Peyer's patch (tissue), 4 donors: ENCODE measurements around the gene GRIK4. TPM values are rescaled to one million over a fixed set of nuclear protein-coding genes. Genes with fewer than 3 reads are reported as not detected.

Experiments
- DNase-seq, 3 donors: peaks; one replicate each; pipeline ENCODE4 v3.0.0-alpha.2; 2017 to 2019
- H3K27ac ChIP-seq, 4 donors: fragments of 200-600 bp; sonication (generic); one replicate each; pipeline ENCODE4 v1.5.1; 2016 to 2019
- H3K27me3 ChIP-seq, 2 donors: fragments of 200-600 bp; sonication (generic); one replicate each; pipeline ENCODE4 v1.5.1; 2019
- H3K36me3 ChIP-seq, 3 donors: fragments of 200-600 bp; sonication (generic); one replicate each; pipeline ENCODE4 v1.5.1; 2016 to 2019
- H3K4me1 ChIP-seq, 4 donors: fragments of 200-600 bp; sonication (generic); one replicate each; pipeline ENCODE4 v1.5.1; 2016 to 2019
- H3K4me3 ChIP-seq, 4 donors: fragments of 200-600 bp; sonication (generic); 1 replicate in 3 of 4; 2 replicates in 1 of 4; pipeline ENCODE4 v1.5.1; 2016 to 2019; ENCODE audit warnings: mild to moderate bottlenecking in 1 of 4
- H3K9me3 ChIP-seq, 4 donors: fragments of 200-600 bp; sonication (generic); one replicate each; pipeline ENCODE4 v1.5.1; 2016 to 2019; ENCODE audit warnings: mild to moderate bottlenecking in 1 of 4
- CTCF ChIP-seq, 6 experiments: fragments of 450-650 bp in 4 of 6; fragments of 200-600 bp in 2 of 6; sonication (generic) in 1 of 6; IDR thresholded peaks; one replicate each; pipeline ENCODE4 v1.5.1; 2017 to 2019; ENCODE audit warnings: antibody characterized with exemption in 6 of 6, mild to moderate bottlenecking in 3 of 6, moderate library complexity in 1 of 6
- POLR2A ChIP-seq, 2 donors: fragments of 450-650 bp; IDR thresholded peaks; one replicate each; pipeline ENCODE4 v1.5.1; 2017; ENCODE audit warnings: antibody characterized with exemption in 2 of 2, mild to moderate bottlenecking in 2 of 2, moderate library complexity in 2 of 2
- total RNA-seq, 4 donors: library from RNA; depleted of rRNA; stranded (reverse); fragments of >200 nt; gene quantifications; one replicate each; pipeline ENCODE4 v1.1.0, GENCODE V29; 2016

The GRIK4 gene
- total RNA-seq, 4 donors from 2014 or later, result 0.40 to 2.5 TPM; not detected in 2

DNA sequence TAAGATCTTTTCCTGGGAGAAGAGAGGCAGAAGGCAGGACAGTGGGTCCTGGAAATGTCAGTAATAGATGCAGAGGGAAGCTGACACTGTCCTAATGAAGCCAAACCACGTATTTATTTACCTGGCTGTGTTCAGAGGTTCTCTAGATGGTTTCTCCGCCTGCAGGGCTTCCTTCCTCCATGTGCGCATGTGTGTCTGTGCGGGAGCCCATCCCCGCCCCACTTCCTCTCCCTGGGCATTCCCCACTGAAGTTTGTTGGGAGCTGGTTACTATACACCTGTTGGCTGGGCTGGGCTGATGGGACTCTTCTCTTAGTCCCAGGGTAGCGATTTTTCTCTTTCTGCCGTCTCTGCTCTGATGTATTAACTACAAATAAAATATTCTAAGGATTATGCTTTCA, 307.5 kb downstream of the GRIK4 start:
- H3K4me3 ChIP-seq, result no peak overlapping the region
- no peak for DNase-seq
- no peaks in the 10 kb centered on the region for H3K27me3 ChIP-seq
- H3K36me3 ChIP-seq, result no peaks in the 10 kb centered on the region
- no peak for TF ChIP-seq CTCF (IDR thresholded peaks at IDR 0.05)
- TF ChIP-seq POLR2A (IDR thresholded peaks at IDR 0.05), result no peak
- no peaks in the 10 kb centered on the region for H3K4me1 ChIP-seq
- no peak overlapping the region for H3K27ac ChIP-seq
- no peaks in the 10 kb centered on the region for H3K9me3 ChIP-seq

DNA sequence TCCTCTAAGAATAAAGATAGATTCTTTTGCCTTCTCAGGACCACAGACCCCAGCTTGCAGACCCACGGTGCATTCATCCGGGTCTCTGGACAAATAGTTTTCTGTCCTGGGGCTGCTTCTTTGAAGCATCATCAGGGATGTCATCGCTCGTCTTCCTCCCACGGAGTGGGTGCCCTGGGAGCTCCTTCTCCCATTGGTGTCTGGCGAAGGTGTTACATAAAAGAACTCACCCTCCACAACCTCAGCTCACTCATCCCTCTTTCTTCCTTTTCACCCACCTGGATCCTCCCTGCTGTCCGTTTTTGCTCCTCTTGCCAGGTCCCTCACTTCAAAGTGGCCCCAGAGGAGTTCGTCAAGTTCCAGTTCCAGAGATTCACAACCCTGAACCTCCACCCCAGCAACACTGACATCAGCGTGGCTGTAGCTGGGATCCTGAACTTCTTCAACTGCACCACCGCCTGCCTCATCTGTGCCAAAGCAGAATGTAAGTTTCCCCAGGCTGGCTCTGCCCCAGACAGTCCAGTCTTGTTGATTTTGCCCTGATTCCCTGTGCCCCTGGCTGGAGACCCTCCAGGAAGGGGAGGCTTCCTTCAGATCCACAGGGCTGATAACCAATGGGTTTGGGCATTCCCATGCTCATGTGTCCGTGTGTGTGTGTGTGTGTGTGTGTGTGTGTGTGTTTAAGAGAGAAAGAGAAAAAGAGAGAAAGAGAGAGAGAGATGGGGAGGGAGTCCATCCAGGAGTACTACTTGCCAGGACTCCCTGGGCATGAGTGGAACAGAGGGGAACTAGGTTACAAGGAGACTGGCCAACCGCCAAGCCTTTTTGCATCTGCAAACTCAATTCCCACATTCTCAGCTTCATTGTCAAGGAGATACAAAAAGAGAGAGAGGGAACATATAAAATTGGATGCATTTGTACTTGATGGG, 308.2 kb downstream of the GRIK4 start:
- no peak for DNase-seq
- Histone ChIP-seq H3K9me3 (no peaks in the 10 kb centered on the region), H3K27me3 (no peaks in the 10 kb centered on the region), H3K4me1 (no peaks in the 10 kb centered on the region), H3K36me3 (no peaks in the 10 kb centered on the region), H3K4me3 (no peak overlapping the region), H3K27ac (no peak overlapping the region)
- no peak for TF ChIP-seq CTCF (IDR thresholded peaks at IDR 0.05)
- TF ChIP-seq POLR2A (IDR thresholded peaks at IDR 0.05), result no peak

GRCh38 chr11:120823159-120823558, 311.6 kb downstream of the GRIK4 start:
- Histone ChIP-seq H3K36me3 (no peaks in the 10 kb centered on the region), H3K27ac (no peak overlapping the region), H3K4me3 (no peak overlapping the region), H3K4me1 (no peaks in the 10 kb centered on the region), H3K9me3 (no peaks in the 10 kb centered on the region), H3K27me3 (no peaks in the 10 kb centered on the region)
- no peak for TF ChIP-seq CTCF (IDR thresholded peaks at IDR 0.05)
- no peak for TF ChIP-seq POLR2A (IDR thresholded peaks at IDR 0.05)
- no peak for DNase-seq

GRCh38 chr11:120824242-120824641, 312.7 kb downstream of the GRIK4 start:
- DNase-seq, result no peak
- no peaks in the 10 kb centered on the region for H3K4me1 ChIP-seq
- H3K27ac ChIP-seq, result no peak overlapping the region
- no peaks in the 10 kb centered on the region for H3K27me3 ChIP-seq
- no peak overlapping the region for H3K4me3 ChIP-seq
- H3K9me3 ChIP-seq, result no peaks in the 10 kb centered on the region
- TF ChIP-seq POLR2A (IDR thresholded peaks at IDR 0.05), result no peak
- TF ChIP-seq CTCF (IDR thresholded peaks at IDR 0.05), result no peak
- no peaks in the 10 kb centered on the region for H3K36me3 ChIP-seq

DNA sequence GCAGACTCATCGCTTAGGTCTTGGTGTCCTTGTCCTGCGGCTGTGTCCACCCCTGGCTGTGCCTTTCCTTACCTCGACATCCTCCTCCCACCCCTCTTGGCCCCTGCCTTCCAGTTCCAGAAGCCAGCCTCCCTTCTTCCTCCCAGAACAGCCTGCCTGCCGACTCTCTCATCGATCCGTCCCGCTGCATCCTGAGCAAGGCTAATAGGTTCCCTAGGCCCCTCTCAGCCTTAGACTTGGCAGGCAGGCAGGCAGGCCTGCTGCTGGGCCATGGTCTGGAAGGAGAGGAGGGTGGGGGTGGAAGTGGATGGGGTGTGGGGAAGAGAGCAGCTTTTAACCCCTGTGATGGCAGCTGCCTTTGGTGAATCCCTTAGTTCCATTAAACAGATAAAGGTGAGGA, 315.6 kb downstream of the GRIK4 start:
- no peak overlapping the region for H3K27ac ChIP-seq
- DNase-seq, result no peak
- no peak overlapping the region for H3K4me3 ChIP-seq
- H3K4me1 ChIP-seq, result no peaks in the 10 kb centered on the region
- no peak for TF ChIP-seq POLR2A (IDR thresholded peaks at IDR 0.05)
- TF ChIP-seq CTCF (IDR thresholded peaks at IDR 0.05), result no peak
- H3K9me3 ChIP-seq, result no peaks in the 10 kb centered on the region
- H3K36me3 ChIP-seq, result no peaks in the 10 kb centered on the region
- H3K27me3 ChIP-seq, result no peaks in the 10 kb centered on the region
